Activated B cell treated with CpG ODN at 0.5 μM for 24 hours (primary cell): ENCODE results near the gene TBPL2. TPM values are rescaled to one million over a fixed set of nuclear protein-coding genes. Genes with fewer than 3 reads are reported as not detected.
"Not testable (repeated sequence)": the region's sequence is repeated elsewhere in the genome, so short reads cannot be mapped to it uniquely, and the experiment has no call there.

Experiments
- ATAC-seq: fragments of 200-7000 bp; cut with Tn5 transposase; one replicate; pipeline ENCODE4 v1.10.0; 2021; ENCODE audit warnings: low read depth, mild to moderate bottlenecking, moderate library complexity
- CTCF ChIA-PET: fragments of 350-600 bp; sonication (Branson Sonifier 250); formaldehyde crosslinking; loops from one replicate; lab custom pipeline; 2021; ENCODE audit warnings: antibody characterized with exemption; lab: Charles Lee
- POLR2A ChIA-PET: fragments of 350-600 bp; sonication (Branson Sonifier 250); formaldehyde crosslinking; loops from one replicate; lab custom pipeline; 2021; ENCODE audit warnings: antibody characterized with exemption; lab: Charles Lee
- DNase-seq: peaks from one replicate; pipeline ENCODE4 v3.0.0; 2022
- H3K27ac Mint-ChIP-seq: one replicate; pipeline ENCODE4 v1.8.0; 2020; ENCODE audit warnings: mixed read lengths
- H3K27me3 Mint-ChIP-seq: one replicate; pipeline ENCODE4 v1.8.0; 2021; ENCODE audit warnings: mixed read lengths
- H3K36me3 Mint-ChIP-seq: one replicate; pipeline ENCODE4 v1.8.0; 2021; ENCODE audit warnings: low read depth, mixed read lengths
- H3K4me1 Mint-ChIP-seq: one replicate; pipeline ENCODE4 v1.8.0; 2021; ENCODE audit warnings: mixed read lengths
- H3K4me3 Mint-ChIP-seq: one replicate; pipeline ENCODE4 v1.8.0; 2020; ENCODE audit warnings: mild to moderate bottlenecking, mixed read lengths
- H3K9me3 Mint-ChIP-seq: one replicate; pipeline ENCODE4 v1.8.0; 2020; ENCODE audit warnings: mixed read lengths
- intact Hi-C: fragments of 100-400 bp; cut with micrococcal nuclease; formaldehyde crosslinking; loops from one replicate; pipeline ENCODE4 v1.15.1; 2024
- total RNA-seq: library from RNA; stranded (reverse); gene quantifications from 2 replicates; pipeline ENCODE4 v1.2.3, GENCODE V29; 2022
- TF ChIP-seq, protein P1 (sequence below): fragments of 200-600 bp; IDR thresholded peaks from one replicate; pipeline ENCODE4 v1.8.0; 2022; ENCODE audit warnings: antibody characterized with exemption, mild to moderate bottlenecking

The TBPL2 gene
- total RNA-seq, 1 donor from 2014 or later = not detected

DNA sequence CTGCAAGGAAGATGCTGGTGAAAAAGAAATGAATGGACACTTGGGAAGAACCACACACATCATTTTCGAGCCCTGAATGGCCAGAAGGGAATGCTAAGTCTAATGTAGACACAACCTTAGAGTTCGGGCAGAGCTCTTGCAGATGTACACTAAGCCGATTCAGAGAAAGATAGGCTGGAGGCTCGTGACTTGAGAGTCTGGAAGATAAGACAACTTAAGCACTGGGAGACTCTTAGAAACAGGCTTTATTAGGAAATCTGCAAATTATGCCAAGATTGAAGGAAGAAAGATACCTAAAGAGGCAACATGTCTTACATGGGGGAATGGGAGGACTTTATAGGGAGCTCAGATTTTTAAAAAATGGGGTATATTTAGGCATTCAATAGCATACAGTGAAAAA is 13.5 kb downstream of the TBPL2 start:
- TF ChIP-seq, protein P1, sequence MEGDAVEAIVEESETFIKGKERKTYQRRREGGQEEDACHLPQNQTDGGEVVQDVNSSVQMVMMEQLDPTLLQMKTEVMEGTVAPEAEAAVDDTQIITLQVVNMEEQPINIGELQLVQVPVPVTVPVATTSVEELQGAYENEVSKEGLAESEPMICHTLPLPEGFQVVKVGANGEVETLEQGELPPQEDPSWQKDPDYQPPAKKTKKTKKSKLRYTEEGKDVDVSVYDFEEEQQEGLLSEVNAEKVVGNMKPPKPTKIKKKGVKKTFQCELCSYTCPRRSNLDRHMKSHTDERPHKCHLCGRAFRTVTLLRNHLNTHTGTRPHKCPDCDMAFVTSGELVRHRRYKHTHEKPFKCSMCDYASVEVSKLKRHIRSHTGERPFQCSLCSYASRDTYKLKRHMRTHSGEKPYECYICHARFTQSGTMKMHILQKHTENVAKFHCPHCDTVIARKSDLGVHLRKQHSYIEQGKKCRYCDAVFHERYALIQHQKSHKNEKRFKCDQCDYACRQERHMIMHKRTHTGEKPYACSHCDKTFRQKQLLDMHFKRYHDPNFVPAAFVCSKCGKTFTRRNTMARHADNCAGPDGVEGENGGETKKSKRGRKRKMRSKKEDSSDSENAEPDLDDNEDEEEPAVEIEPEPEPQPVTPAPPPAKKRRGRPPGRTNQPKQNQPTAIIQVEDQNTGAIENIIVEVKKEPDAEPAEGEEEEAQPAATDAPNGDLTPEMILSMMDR = no peak
- ChIA-PET POLR2A (no interaction called here), CTCF (interaction anchor here (0.8 to 0.9 kb wide), 2 partner anchors 215 to 1044 kb away, joined by 3 read pairs; no protein-coding TSS in a partner anchor)
- Mint-ChIP-seq H3K36me3 (no peaks in the 10 kb centered on the region), H3K9me3 (no peaks in the 10 kb centered on the region), H3K4me3 (no peak overlapping the region), H3K27ac (no peak overlapping the region), H3K4me1 (no peaks in the 10 kb centered on the region), H3K27me3 (peaks cover 2% of the 10 kb centered on the region)
- DNase-seq (no peak), ATAC-seq (no peak)
- intact Hi-C loops = no loop called here

DNA sequence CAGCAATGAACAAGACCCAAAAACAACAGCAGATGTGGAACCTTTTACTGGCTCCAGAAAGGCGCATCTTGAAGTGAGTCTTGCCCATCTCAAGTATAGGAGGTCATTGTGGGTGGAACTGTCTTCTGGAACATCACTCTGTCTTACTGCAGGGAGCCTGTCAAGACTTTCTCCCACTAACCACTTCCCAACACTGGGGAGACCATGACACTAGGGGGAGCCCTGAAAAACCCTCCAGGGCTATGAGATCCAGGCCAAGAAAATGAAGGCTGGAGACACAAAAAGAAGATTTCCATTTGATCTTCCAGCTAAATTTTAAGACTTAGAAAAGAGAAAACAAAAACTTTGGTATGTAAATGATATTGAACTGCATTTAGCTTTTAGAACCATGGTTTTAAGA is 15.3 kb downstream of the TBPL2 start:
- ATAC-seq = no peak
- ChIA-PET POLR2A (interaction anchor here (1.0 kb wide), 1 partner anchor 13 kb away, joined by 3 read pairs; the partner anchor contains the start of gene ATG14), CTCF (no interaction called here)
- Mint-ChIP-seq H3K36me3 (no peaks in the 10 kb centered on the region), H3K9me3 (no peaks in the 10 kb centered on the region), H3K27me3 (peaks cover 2% of the 10 kb centered on the region), H3K4me3 (no peak overlapping the region), H3K27ac (no peak overlapping the region), H3K4me1 (no peaks in the 10 kb centered on the region)
- intact Hi-C loops = no loop called here
- TF ChIP-seq, protein P1 = no peak
- no peak for DNase-seq

DNA sequence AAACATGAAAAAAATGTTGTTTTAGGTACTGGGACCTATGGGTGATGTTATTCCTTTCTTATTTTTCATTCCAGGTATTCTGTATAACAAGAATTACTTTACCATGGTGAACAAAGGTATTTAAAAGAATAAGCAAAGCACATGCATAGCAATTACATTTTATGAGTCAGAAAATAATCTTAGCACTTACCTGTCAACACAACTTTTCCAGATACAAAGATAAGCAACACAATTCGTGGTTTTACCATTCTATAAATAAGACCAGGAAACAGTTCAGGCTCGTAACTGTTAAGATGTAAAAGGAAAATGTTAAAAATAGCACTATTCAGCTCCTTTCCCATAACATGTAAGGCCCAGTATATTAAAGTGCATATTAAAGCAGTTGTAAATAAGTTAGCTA is 16.4 kb downstream of the TBPL2 start:
- DNase-seq (no peak), ATAC-seq (no peak)
- intact Hi-C loops = no loop called here
- Mint-ChIP-seq H3K27me3 (peaks cover 7% of the 10 kb centered on the region), H3K4me1 (no peaks in the 10 kb centered on the region), H3K9me3 (no peaks in the 10 kb centered on the region), H3K36me3 (no peaks in the 10 kb centered on the region), H3K4me3 (no peak overlapping the region), H3K27ac (no peak overlapping the region)
- TF ChIP-seq, protein P1 = no peak
- ChIA-PET POLR2A (no interaction called here), CTCF (interaction anchor here (1.5 kb wide), 1 partner anchor 69 kb away, joined by 3 read pairs; no protein-coding TSS in a partner anchor)

DNA sequence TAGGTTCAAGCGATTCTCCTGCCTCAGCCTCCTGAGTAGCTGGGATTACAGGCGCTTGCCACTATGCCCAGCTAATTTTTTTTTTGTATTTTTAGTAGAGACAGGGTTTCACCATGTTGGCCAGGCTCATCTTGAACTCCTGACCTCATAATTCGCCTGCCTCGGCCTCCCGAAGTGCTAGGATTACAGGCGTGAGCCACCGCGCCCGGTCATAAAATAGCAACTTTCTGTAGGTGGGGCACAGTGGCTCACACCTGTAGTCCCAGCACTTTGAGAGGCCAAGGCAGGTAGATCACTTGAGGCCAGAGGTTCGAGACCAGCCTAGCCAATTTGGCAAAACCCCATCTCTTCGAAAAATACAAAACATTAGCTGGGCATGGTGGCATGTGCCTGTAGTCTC is 18.1 kb downstream of the TBPL2 start:
- CTCF ChIA-PET = interaction anchor here (1.5 kb wide), 1 partner anchor 68 kb away, joined by 3 read pairs; no protein-coding TSS in a partner anchor
- DNase-seq, H3K9me3 Mint-ChIP-seq, H3K4me1 Mint-ChIP-seq, POLR2A ChIA-PET, H3K36me3 Mint-ChIP-seq, H3K27me3 Mint-ChIP-seq, H3K27ac Mint-ChIP-seq, H3K4me3 Mint-ChIP-seq, ATAC-seq, intact Hi-C loops: not testable (repeated sequence)

DNA sequence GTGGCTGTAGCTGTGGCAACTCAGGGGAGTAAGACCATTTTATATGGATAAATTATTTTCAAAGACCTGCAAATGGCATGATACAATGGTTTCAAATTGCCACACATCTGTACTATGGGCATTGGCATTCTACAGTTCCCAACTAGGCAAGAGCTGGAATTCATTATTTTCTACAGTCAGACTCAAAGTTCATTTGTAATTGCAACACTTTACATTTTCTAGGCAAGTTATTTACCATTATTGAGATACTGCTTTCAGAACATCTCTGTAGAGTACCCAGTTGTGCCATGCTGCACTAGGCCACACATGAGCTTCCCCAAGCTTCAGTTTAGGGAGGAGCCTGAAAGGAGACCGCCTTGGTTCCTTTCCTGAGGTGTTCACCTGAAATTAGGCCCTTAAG is 20.8 kb downstream of the TBPL2 start:
- TF ChIP-seq, protein P1 = no peak
- Mint-ChIP-seq H3K27me3 (peaks cover 17% of the 10 kb centered on the region), H3K9me3 (no peaks in the 10 kb centered on the region), H3K4me3 (no peak overlapping the region), H3K4me1 (no peaks in the 10 kb centered on the region), H3K27ac (no peak overlapping the region), H3K36me3 (no peaks in the 10 kb centered on the region)
- no peak for DNase-seq
- ATAC-seq = no peak
- POLR2A ChIA-PET = no interaction called here
- CTCF ChIA-PET = interaction anchor here (1.4 kb wide), 1 partner anchor 173 kb away, joined by 3 read pairs; no protein-coding TSS in a partner anchor
- intact Hi-C loops = no loop called here

DNA sequence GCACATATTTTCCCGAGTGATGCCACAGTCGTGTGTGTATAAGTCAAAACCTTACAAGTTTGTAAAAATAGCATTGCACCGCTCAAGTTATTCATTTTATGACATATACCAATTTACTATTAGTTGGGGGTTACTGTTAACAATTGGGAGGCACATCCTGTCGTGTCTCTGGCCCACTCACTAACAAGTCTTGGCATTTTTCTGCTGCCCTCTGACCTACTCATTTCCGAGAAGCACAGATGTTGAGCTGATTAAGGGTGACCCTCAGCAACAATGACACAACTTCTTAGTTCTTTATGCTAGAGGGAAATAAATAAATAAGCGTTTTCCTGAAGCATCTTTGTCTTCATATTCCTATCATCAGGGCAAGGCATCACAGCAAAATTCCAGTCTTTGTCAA is 22.0 kb downstream of the TBPL2 start:
- peaks cover 19% of the 10 kb centered on the region for H3K27me3 Mint-ChIP-seq
- TF ChIP-seq, protein P1 = no peak
- ChIA-PET POLR2A (no interaction called here), CTCF (interaction anchor here (1.4 kb wide), 1 partner anchor 172 kb away, joined by 3 read pairs; no protein-coding TSS in a partner anchor)
- H3K4me3 Mint-ChIP-seq = no peak overlapping the region
- intact Hi-C loops = no loop called here
- no peak for DNase-seq
- H3K9me3 Mint-ChIP-seq = no peaks in the 10 kb centered on the region
- H3K4me1 Mint-ChIP-seq = no peaks in the 10 kb centered on the region
- no peak for ATAC-seq
- no peaks in the 10 kb centered on the region for H3K36me3 Mint-ChIP-seq
- no peak overlapping the region for H3K27ac Mint-ChIP-seq
